ENCODE measurements around the gene ATAD2B.
"Not testable (repeated sequence)": the region's sequence is repeated elsewhere in the genome, so short reads cannot be mapped to it uniquely, and the experiment has no call there.

DNA sequence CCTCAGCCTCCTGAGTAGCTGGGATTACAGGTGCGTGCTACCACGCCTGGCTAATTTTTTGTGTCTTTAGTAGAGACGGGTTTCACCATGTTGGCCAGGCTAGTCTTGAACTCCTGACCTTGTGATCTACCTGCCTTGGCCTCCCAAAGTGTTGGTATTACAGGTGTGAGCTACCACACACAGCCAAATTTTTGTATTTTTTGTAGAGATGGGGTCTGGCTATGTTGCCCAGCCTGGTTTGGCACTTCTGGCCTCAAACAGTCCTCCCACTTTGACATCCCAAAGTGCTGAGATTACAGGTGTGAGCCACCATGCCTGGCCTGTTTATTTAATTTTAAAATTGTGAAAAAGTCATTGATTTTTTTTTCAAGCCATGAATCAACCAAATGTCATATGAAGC, 25.6 kb upstream of the ATAD2B start:
- not testable (repeated sequence) for TF ChIP-seq POLR2A (IDR thresholded peaks at IDR 0.05; ENCODE audit: low read depth, low read length); CTCF (conservative IDR thresholded peaks at IDR 0.05; ENCODE audit: low read depth, low read length); RFX5 (IDR thresholded peaks at IDR 0.05; ENCODE audit: low read depth, low read length); USF2 (IDR thresholded peaks at IDR 0.05; ENCODE audit: low read depth, low read length); MAFK (IDR thresholded peaks at IDR 0.05; ENCODE audit: low read depth, low read length)
